ENCODE results near the gene PPP6R2. TPM values are rescaled to one million over a fixed set of nuclear protein-coding genes. Genes with fewer than 3 reads are reported as not detected.

Gene PPP6R2
- total and polyA plus RNA-seq, 2 donors (not counting 1 experiment from before 2014, with no cell fraction given) = 19.7 to 44.4 TPM

DNA sequence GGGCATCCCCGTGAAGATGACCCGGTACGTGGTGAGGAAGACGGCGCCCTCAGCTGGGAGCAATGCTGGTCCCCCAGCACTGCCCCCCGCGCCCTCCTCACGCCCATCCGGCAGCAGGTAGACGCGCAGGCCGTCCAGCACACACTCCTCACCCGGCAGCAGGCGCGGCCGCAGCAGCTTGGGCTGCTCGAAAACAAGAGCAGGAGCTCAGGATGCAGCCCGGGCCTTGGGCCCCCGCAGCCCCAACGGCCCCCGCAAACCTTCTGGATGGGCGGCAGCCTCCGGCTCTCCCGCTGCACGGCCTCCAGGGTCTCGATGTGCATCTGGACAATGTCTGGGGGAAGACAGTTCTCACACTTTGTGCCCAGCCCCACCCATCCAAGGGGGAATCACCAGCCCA lies 118.4 kb downstream of the PPP6R2 start:
- no peaks in the 10 kb centered on the region for H4K20me1 ChIP-seq (ENCODE audit: control insufficient read depth, extremely low read depth, insufficient read depth, low read length)
- no peak for DNase-seq (ENCODE audit: low read depth in 2 of 2)
- H3K9ac ChIP-seq (ENCODE audit: insufficient read depth, low read length) = no peak overlapping the region
- H3K4me3 ChIP-seq (replicated peaks in 1 of 4; ENCODE audit: control extremely low read depth in 1 of 4, insufficient read depth in 1 of 4, low read depth in 3 of 4, low read length in 4 of 4) = no peak overlapping the region
- H3K27ac ChIP-seq (ENCODE audit: insufficient read depth, low read length) = no peak overlapping the region
- H3K27me3 ChIP-seq (ENCODE audit: control insufficient read depth, insufficient read depth, low read length) = no peaks in the 10 kb centered on the region
- TF ChIP-seq EZH2 (IDR thresholded peaks at IDR 0.05; ENCODE audit: low read length, missing control alignments) = no peak
- no peak for TF ChIP-seq CTCF (conservative IDR thresholded peaks at IDR 0.05 in 1 of 2, IDR thresholded peaks at IDR 0.05 in 1 of 2; ENCODE audit: low read depth in 1 of 2, low read length in 2 of 2)
- H3K4me2 ChIP-seq (ENCODE audit: extremely low read depth, insufficient read depth, low read length) = no peak overlapping the region
- no peaks in the 10 kb centered on the region for H3K9me3 ChIP-seq (ENCODE audit: control insufficient read depth, insufficient read depth, low read depth, low read length)
- H2AFZ ChIP-seq (ENCODE audit: low read length) = no peak overlapping the region
- H3K79me2 ChIP-seq (ENCODE audit: control insufficient read depth, insufficient read depth, low read length) = no peaks in the 10 kb centered on the region
- H3K36me3 ChIP-seq (ENCODE audit: control insufficient read depth, insufficient read depth, low read length) = peaks cover 40% of the 10 kb centered on the region
- H3K4me1 ChIP-seq (ENCODE audit: control insufficient read depth, extremely low read depth, insufficient read depth, low read length) = no peaks in the 10 kb centered on the region

GRCh38 chr22:50461979-50462540 lies 118.9 kb downstream of the PPP6R2 start:
- H3K4me1 ChIP-seq (ENCODE audit: control insufficient read depth, extremely low read depth, insufficient read depth, low read length) = no peaks in the 10 kb centered on the region
- no peaks in the 10 kb centered on the region for H3K27me3 ChIP-seq (ENCODE audit: control insufficient read depth, insufficient read depth, low read length)
- TF ChIP-seq CTCF (conservative IDR thresholded peaks at IDR 0.05 in 1 of 2, IDR thresholded peaks at IDR 0.05 in 1 of 2; ENCODE audit: low read depth in 1 of 2, low read length in 2 of 2) = no peak
- no peak for TF ChIP-seq EZH2 (IDR thresholded peaks at IDR 0.05; ENCODE audit: low read length, missing control alignments)
- H2AFZ ChIP-seq (ENCODE audit: low read length) = no peak overlapping the region
- H3K36me3 ChIP-seq (ENCODE audit: control insufficient read depth, insufficient read depth, low read length) = peaks cover 44% of the 10 kb centered on the region
- no peak overlapping the region for H3K27ac ChIP-seq (ENCODE audit: insufficient read depth, low read length)
- H4K20me1 ChIP-seq (ENCODE audit: control insufficient read depth, extremely low read depth, insufficient read depth, low read length) = no peaks in the 10 kb centered on the region
- H3K79me2 ChIP-seq (ENCODE audit: control insufficient read depth, insufficient read depth, low read length) = no peaks in the 10 kb centered on the region
- H3K9ac ChIP-seq (ENCODE audit: insufficient read depth, low read length) = no peak overlapping the region
- no peak overlapping the region for H3K4me2 ChIP-seq (ENCODE audit: extremely low read depth, insufficient read depth, low read length)
- no peak overlapping the region for H3K4me3 ChIP-seq (replicated peaks in 1 of 4; ENCODE audit: control extremely low read depth in 1 of 4, insufficient read depth in 1 of 4, low read depth in 3 of 4, low read length in 4 of 4)
- DNase-seq (ENCODE audit: low read depth in 2 of 2) = no peak
- no peaks in the 10 kb centered on the region for H3K9me3 ChIP-seq (ENCODE audit: control insufficient read depth, insufficient read depth, low read depth, low read length)

DNA sequence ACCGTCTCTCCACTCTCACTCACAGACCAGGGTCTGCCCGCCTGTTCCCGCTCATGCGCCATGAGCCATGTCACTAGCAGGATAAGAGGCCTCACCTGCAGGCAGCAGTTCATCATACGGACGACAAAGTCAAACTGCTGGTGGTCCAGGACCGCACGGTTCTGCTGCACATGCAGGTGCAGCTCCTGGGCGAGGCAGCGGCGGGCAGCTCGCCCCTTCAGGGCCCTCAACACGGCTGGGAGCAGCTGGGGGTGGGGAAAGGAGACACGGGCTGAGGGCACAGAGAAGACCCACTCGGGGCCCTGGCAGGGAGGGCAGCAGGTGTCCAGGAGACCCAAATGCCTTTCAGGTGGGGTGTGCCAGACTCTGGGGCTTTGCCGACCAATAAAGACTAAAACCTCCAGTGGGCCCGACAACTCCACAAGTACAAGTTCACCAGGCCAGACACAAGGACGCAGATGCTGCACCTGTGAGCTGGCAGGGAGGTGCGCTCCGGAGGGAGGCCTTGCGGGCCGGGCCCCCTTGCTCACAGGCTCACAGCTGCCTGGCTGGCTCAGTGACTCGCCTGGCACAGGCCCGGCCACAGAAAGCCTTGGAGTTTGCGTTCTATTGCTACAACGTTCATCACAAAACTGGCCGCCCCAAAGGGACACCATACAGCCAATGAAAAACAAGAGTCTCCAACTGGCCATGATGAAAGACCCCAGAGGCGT lies 120.2 kb downstream of the PPP6R2 start:
- Histone ChIP-seq H3K36me3 (ENCODE audit: control insufficient read depth, insufficient read depth, low read length) (peaks cover 44% of the 10 kb centered on the region), H3K4me3 (replicated peaks in 1 of 4; ENCODE audit: control extremely low read depth in 1 of 4, insufficient read depth in 1 of 4, low read depth in 3 of 4, low read length in 4 of 4) (no peak overlapping the region), H3K9me3 (ENCODE audit: control insufficient read depth, insufficient read depth, low read depth, low read length) (no peaks in the 10 kb centered on the region), H3K4me1 (ENCODE audit: control insufficient read depth, extremely low read depth, insufficient read depth, low read length) (no peaks in the 10 kb centered on the region), H3K27me3 (ENCODE audit: control insufficient read depth, insufficient read depth, low read length) (no peaks in the 10 kb centered on the region), H3K9ac (ENCODE audit: insufficient read depth, low read length) (no peak overlapping the region), H3K4me2 (ENCODE audit: extremely low read depth, insufficient read depth, low read length) (no peak overlapping the region), H3K79me2 (ENCODE audit: control insufficient read depth, insufficient read depth, low read length) (no peaks in the 10 kb centered on the region), H3K27ac (ENCODE audit: insufficient read depth, low read length) (no peak overlapping the region), H2AFZ (ENCODE audit: low read length) (no peak overlapping the region), H4K20me1 (ENCODE audit: control insufficient read depth, extremely low read depth, insufficient read depth, low read length) (no peaks in the 10 kb centered on the region)
- DNase-seq (ENCODE audit: low read depth in 2 of 2) = no peak
- TF ChIP-seq CTCF (conservative IDR thresholded peaks at IDR 0.05 in 1 of 2, IDR thresholded peaks at IDR 0.05 in 1 of 2; ENCODE audit: low read depth in 1 of 2, low read length in 2 of 2) (no peak), EZH2 (IDR thresholded peaks at IDR 0.05; ENCODE audit: low read length, missing control alignments) (no peak)
